Activated T-helper 2 cell treated with anti-CD3 and anti-CD28 coated beads, Interferon-gamma antibody, Interleukin-2, Interleukin-4, amounts not matched to agents 10 μg/mL and 5 μg/mL and 100 μg/mL, durations not matched to agents 14 hours and 24 hours and 36 hours (primary cell): ENCODE data around the gene ZSCAN9. TPM values are rescaled to one million over a fixed set of nuclear protein-coding genes. Genes with fewer than 3 reads are reported as not detected.

Source experiments
- DNase-seq: peaks from one replicate; pipeline ENCODE4 v3.0.0; 2021; ENCODE audit warnings: low spot score
- H3K27ac Mint-ChIP-seq: one replicate; pipeline ENCODE4 v1.8.0; 2021; ENCODE audit warnings: mixed read lengths
- H3K27me3 Mint-ChIP-seq: one replicate; pipeline ENCODE4 v1.8.0; 2021; ENCODE audit warnings: low read depth, mixed read lengths
- H3K36me3 Mint-ChIP-seq: one replicate; pipeline ENCODE4 v1.8.0; 2021; ENCODE audit warnings: low read depth, mixed read lengths
- H3K4me1 Mint-ChIP-seq: one replicate; pipeline ENCODE4 v1.8.0; 2021; ENCODE audit warnings: low read depth, mixed read lengths
- H3K4me3 Mint-ChIP-seq: one replicate; pipeline ENCODE4 v1.8.0; 2021; ENCODE audit warnings: low read depth, mild to moderate bottlenecking, moderate library complexity, mixed read lengths
- H3K9me3 Mint-ChIP-seq: one replicate; pipeline ENCODE4 v1.8.0; 2021; ENCODE audit warnings: mixed read lengths
- intact Hi-C: fragments of 100-400 bp; cut with micrococcal nuclease; formaldehyde crosslinking; loops from one replicate; pipeline ENCODE4 v1.15.1; 2023
- total RNA-seq: library from RNA; stranded (reverse); gene quantifications from 2 replicates; pipeline ENCODE4 v1.2.3, GENCODE V29; 2022

ZSCAN9 gene
- total RNA-seq, 1 donor from 2014 or later: 10.8 TPM

DNA sequence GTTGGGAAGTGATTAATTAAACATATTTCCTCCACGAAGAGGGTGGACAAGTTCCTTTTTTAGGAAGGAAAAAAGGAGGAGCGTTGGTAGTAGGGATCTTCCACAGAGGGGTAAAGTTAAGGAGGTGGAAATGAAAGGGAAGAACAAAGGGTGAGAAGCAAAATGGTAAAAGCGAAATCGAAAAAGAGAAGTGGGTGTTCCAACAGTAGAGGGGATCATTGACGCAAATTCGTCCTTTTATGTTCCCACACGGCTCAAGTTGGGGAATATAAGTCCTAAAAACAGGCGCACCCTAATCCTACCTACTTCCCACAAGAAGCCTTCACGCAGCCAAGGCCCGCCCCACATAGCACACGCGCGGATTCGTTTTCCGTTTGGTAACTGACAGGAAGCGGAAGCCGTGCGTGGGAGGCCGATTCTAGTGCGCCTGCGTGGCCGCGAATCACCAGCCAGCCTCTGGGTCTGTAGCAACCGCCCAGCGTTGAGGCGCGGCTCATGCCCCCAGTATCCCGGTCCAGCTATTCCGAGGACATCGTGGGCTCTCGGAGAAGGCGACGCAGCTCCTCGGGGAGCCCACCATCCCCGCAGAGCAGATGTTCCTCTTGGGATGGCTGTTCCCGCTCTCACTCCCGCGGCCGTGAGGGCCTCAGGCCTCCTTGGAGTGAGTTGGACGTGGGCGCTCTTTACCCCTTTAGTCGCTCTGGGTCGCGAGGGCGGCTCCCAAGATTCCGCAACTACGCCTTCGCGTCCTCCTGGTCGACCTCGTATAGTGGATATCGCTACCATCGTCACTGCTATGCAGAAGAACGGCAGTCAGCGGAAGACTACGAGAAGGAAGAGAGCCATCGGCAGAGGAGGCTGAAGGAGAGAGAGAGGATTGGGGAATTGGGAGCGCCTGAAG lies 34.1 kb downstream of the ZSCAN9 start, which contains the start of gene NKAPL:
TSS of gene NKAPL (plus strand) at position 421 of the 901 bp plus-strand sequence. CDS start at position 496, 75 bp downstream.
- peaks cover 7% of the 10 kb centered on the region for H3K4me1 Mint-ChIP-seq
- H3K9me3 Mint-ChIP-seq: peaks cover 16% of the 10 kb centered on the region
- H3K27ac Mint-ChIP-seq: peak within 1 kb of the TSS; percentile 61
- H3K36me3 Mint-ChIP-seq: peaks cover 9% of the 10 kb centered on the region
- intact Hi-C loops: no loop called here
- DNase-seq: peak; percentile 32
- H3K4me3 Mint-ChIP-seq: peak within 1 kb of the TSS; percentile 26
- peaks cover 20% of the 10 kb centered on the region for H3K27me3 Mint-ChIP-seq

DNA sequence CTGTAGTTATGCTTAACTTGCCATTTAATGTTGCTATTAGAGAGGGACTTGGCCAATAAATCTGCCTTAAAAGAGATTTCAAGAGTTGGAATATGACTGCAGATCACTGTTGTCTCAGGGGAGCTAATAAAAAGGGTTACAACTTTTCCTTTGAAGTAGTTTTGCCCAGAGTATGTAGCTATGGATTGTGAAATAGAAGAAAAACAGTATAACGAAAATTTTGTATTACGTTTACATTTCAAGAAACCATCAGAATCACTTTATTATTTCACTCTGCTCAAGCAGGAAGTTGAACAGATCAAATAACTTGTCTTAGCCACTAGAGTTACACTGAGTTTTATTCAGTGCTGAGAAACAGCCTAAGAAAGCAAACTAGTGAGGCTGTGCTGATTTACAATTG lies 38.8 kb downstream of the ZSCAN9 start:
- H3K36me3 Mint-ChIP-seq: peaks cover under 1% of the 10 kb centered on the region
- intact Hi-C loops: no loop called here
- DNase-seq: no peak
- H3K4me1 Mint-ChIP-seq: peaks cover 20% of the 10 kb centered on the region
- H3K9me3 Mint-ChIP-seq: peaks cover 6% of the 10 kb centered on the region
- H3K27ac Mint-ChIP-seq: no peak overlapping the region
- no peak overlapping the region for H3K4me3 Mint-ChIP-seq
- peaks cover 20% of the 10 kb centered on the region for H3K27me3 Mint-ChIP-seq

- DNase-seq: no peak
- Mint-ChIP-seq H3K27me3 (peaks cover 16% of the 10 kb centered on the region), H3K36me3 (peaks cover 3% of the 10 kb centered on the region), H3K27ac (no peak overlapping the region), H3K4me1 (peaks cover 23% of the 10 kb centered on the region), H3K4me3 (no peak overlapping the region), H3K9me3 (no peaks in the 10 kb centered on the region)
- intact Hi-C loops: loop anchor here (5.0 kb wide), 3 partner anchors 53 to 128 kb away; partner anchors contain the start of gene ZSCAN31
Observed at GRCh38 chr6:28264834-28265401, 39.8 kb downstream of the ZSCAN9 start.

GRCh38 chr6:28266563-28266961 lies 41.5 kb downstream of the ZSCAN9 start:
- intact Hi-C loops: loop anchor here (2.0 to 5.0 kb wide), 4 partner anchors 54 to 129 kb away; partner anchors contain the start of gene ZSCAN31
- no peaks in the 10 kb centered on the region for H3K9me3 Mint-ChIP-seq
- H3K4me1 Mint-ChIP-seq: peaks cover 28% of the 10 kb centered on the region
- no peak for DNase-seq
- peaks cover 12% of the 10 kb centered on the region for H3K27me3 Mint-ChIP-seq
- H3K36me3 Mint-ChIP-seq: peaks cover 8% of the 10 kb centered on the region
- no peak overlapping the region for H3K4me3 Mint-ChIP-seq
- no peak overlapping the region for H3K27ac Mint-ChIP-seq

DNA sequence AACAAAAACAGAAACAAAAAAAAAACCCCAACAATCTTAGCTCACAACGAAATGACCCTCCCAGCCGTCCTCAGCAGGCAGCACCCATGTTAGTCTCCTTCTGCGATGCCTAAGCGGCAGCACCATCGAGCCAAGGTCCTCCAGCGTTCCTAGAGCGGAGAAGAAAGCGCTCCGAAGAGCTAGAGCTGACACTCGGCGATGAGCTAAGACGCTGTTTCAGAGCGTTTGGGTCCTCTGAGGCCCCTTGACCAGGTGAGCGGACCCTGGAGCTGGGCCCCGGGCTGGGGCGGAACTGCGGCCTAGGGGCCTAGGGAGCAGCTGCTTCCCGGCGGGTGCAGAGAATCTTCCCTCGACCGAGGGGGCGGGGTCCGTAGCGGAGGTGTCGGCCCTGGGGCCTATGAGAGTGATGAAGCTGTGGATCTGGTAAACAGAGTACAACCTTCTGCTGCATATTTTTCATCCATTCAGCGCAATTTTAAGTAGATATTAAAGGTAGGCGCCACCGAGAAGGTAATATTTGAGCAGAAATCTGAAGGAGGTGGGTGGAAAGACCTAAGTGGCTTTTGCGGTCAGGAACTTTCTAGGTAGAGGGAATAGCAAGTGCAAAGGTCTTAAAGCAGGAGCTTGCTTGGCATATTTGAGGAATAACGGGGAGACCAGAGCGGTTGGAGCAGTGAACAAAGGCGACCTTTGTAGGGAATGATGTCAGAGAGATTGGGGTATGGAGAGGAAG lies 42.1 kb downstream of the ZSCAN9 start, which contains the start of gene ZSCAN26:
TSS of gene ZSCAN26 (plus strand) at position 182 of the 733 bp plus-strand sequence. CDS start 4,777 bp downstream, outside the sequence.
- H3K4me3 Mint-ChIP-seq: no peak within 1 kb of the TSS
- H3K4me1 Mint-ChIP-seq: peaks cover 28% of the 10 kb centered on the region
- H3K27me3 Mint-ChIP-seq: peaks cover 10% of the 10 kb centered on the region
- H3K27ac Mint-ChIP-seq: no peak within 1 kb of the TSS
- peaks cover 13% of the 10 kb centered on the region for H3K36me3 Mint-ChIP-seq
- H3K9me3 Mint-ChIP-seq: no peaks in the 10 kb centered on the region
- intact Hi-C loops: loop anchor here (1.0 to 5.0 kb wide), 5 partner anchors 15 to 130 kb away; partner anchors contain the start of genes ZKSCAN4 and ZSCAN31
- peak; percentile 79 for DNase-seq

GRCh38 chr6:28267695-28268059 lies 42.6 kb downstream of the ZSCAN9 start:
- H3K36me3 Mint-ChIP-seq: peaks cover 19% of the 10 kb centered on the region
- intact Hi-C loops: loop anchor here (1.0 to 5.0 kb wide), 5 partner anchors 15 to 130 kb away; partner anchors contain the start of genes ZKSCAN4 and ZSCAN31
- peaks cover 28% of the 10 kb centered on the region for H3K4me1 Mint-ChIP-seq
- H3K9me3 Mint-ChIP-seq: no peaks in the 10 kb centered on the region
- no peak overlapping the region for H3K27ac Mint-ChIP-seq
- DNase-seq: no peak
- no peak overlapping the region for H3K4me3 Mint-ChIP-seq
- H3K27me3 Mint-ChIP-seq: peaks cover 8% of the 10 kb centered on the region

- DNase-seq: no peak
- Mint-ChIP-seq H3K27me3 (no peaks in the 10 kb centered on the region), H3K4me1 (peaks cover 22% of the 10 kb centered on the region), H3K9me3 (no peaks in the 10 kb centered on the region), H3K27ac (peak overlapping the region; percentile 47), H3K4me3 (no peak overlapping the region), H3K36me3 (peaks cover 31% of the 10 kb centered on the region)
- intact Hi-C loops: loop anchor here (5.0 kb wide), 3 partner anchors 57 to 132 kb away; partner anchors contain the start of gene ZSCAN31
Observed at GRCh38 chr6:28269492-28269891, 44.4 kb downstream of the ZSCAN9 start.

GRCh38 chr6:28274888-28275287 lies 49.8 kb downstream of the ZSCAN9 start:
- no peak for DNase-seq
- peaks cover 10% of the 10 kb centered on the region for H3K4me1 Mint-ChIP-seq
- intact Hi-C loops: no loop called here
- no peak overlapping the region for H3K27ac Mint-ChIP-seq
- H3K36me3 Mint-ChIP-seq: peaks cover 52% of the 10 kb centered on the region
- H3K27me3 Mint-ChIP-seq: no peaks in the 10 kb centered on the region
- H3K9me3 Mint-ChIP-seq: no peaks in the 10 kb centered on the region
- H3K4me3 Mint-ChIP-seq: no peak overlapping the region

DNA sequence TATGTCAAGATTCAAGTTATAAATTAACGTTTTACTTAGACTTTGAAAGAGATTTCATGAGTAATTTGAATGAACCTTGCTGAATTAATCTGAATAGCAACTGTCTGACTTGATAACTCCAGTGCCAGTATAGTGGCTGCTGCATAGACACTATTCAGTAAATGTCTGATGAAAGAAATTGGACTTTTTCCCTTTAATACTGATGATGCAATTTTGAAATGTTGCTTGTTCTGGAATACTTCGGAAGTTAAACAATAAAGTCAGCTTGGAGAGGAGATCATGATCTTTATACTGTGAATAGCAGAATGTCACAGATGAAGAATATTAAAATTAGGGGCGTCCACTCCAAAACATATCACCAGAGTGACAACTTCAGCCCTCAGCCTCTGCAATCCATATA lies 52.7 kb downstream of the ZSCAN9 start:
- intact Hi-C loops: no loop called here
- DNase-seq: no peak
- peaks cover 36% of the 10 kb centered on the region for H3K36me3 Mint-ChIP-seq
- no peak overlapping the region for H3K27ac Mint-ChIP-seq
- H3K4me3 Mint-ChIP-seq: no peak overlapping the region
- H3K9me3 Mint-ChIP-seq: no peaks in the 10 kb centered on the region
- peaks cover 15% of the 10 kb centered on the region for H3K4me1 Mint-ChIP-seq
- H3K27me3 Mint-ChIP-seq: no peaks in the 10 kb centered on the region

GRCh38 chr6:28280595-28281287 lies 55.7 kb downstream of the ZSCAN9 start:
- H3K4me3 Mint-ChIP-seq: peak overlapping the region; percentile 85
- no peak overlapping the region for H3K27ac Mint-ChIP-seq
- H3K36me3 Mint-ChIP-seq: peaks cover 30% of the 10 kb centered on the region
- no peaks in the 10 kb centered on the region for H3K9me3 Mint-ChIP-seq
- intact Hi-C loops: loop anchor here (1.0 to 5.0 kb wide), 2 partner anchors 28 to 52 kb away; partner anchors contain the start of gene ZKSCAN4
- no peak for DNase-seq
- H3K27me3 Mint-ChIP-seq: no peaks in the 10 kb centered on the region
- peaks cover 12% of the 10 kb centered on the region for H3K4me1 Mint-ChIP-seq

DNA sequence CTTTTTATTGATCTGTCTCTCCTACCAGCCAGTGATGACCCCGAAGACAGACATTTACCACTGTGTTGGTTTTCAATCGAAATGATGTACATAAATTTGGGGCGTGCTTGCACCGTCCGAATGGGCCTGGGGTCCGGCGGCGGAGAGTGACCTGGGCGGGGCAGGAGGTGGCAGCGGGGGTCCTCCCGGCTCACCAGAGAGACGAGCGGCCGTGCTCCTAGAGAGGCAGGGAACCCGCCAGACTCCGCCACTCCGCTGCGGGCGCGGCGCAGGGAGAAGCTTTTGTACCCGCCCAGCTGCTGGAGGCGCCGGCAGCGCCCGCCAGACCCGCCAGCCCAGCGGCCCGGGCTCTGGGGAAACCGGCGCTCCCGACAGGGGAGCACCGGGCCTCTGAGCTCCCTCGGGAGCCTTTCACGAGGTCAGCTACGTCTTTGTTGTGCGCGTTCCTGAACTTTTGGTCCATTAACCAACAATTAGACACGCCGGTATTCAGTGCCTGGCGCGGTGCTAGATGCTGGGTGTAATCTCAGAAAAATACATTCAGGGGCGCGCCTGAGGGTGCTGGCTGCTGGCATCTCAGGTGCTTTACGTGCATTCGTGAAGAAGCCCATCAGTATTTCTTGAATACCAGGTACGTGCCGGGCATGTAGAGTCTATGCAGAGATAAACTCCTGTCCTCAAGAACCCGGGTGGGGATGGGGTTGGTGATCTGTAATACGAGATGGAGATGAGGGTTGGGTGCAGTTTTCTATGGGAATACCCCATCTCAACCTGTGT lies 56.4 kb downstream of the ZSCAN9 start, which contains the start of gene PGBD1:
TSS of gene PGBD1 (plus strand) at position 285 of the 777 bp plus-strand sequence. CDS start 2,242 bp downstream, outside the sequence.
- Mint-ChIP-seq H3K4me3 (peak within 1 kb of the TSS; percentile 85), H3K27ac (no peak within 1 kb of the TSS), H3K4me1 (peaks cover 12% of the 10 kb centered on the region), H3K27me3 (no peaks in the 10 kb centered on the region), H3K9me3 (no peaks in the 10 kb centered on the region), H3K36me3 (peaks cover 26% of the 10 kb centered on the region)
- DNase-seq: peak; percentile 40
- intact Hi-C loops: loop anchor here (1.0 to 5.0 kb wide), 2 partner anchors 29 to 51 kb away; partner anchors contain the start of gene ZKSCAN4
